Activated T-cell treated with anti-CD3 and anti-CD28 coated beads for 1 hour (primary cell): ENCODE results near the gene CBX8.
"Not testable (repeated sequence)": the region's sequence is repeated elsewhere in the genome, so short reads cannot be mapped to it uniquely, and the experiment has no call there.

Experiments used
- DNase-seq: peaks from one replicate; pipeline ENCODE4 v3.0.0-alpha.2; 2020; ENCODE audit warnings: low read depth

Gene CBX8

GRCh38 chr17:79779084-79779529 lies 17.8 kb downstream of the CBX8 start:
- no peak for DNase-seq

- DNase-seq, result no peak
These were observed 18.3 kb downstream of the CBX8 start for GRCh38 chr17:79778504-79779083.

- peak; percentile 72 for DNase-seq
These were observed 18.9 kb downstream of the CBX8 start, which contains the start of gene CBX2 for GRCh38 chr17:79777894-79778503. TSS of gene CBX2 (plus strand) at chr17:79778148. CDS start at chr17:79778236, 88 bp downstream.

GRCh38 chr17:79777120-79777893 lies 19.6 kb downstream of the CBX8 start:
- no peak for DNase-seq

GRCh38 chr17:79776376-79777119 lies 20.3 kb downstream of the CBX8 start:
- DNase-seq, result no peak

GRCh38 chr17:79775632-79776031 lies 21.2 kb downstream of the CBX8 start:
- no peak for DNase-seq

GRCh38 chr17:79774561-79774975 lies 22.3 kb downstream of the CBX8 start:
- DNase-seq, result no peak

- DNase-seq, result not testable (repeated sequence)
These were observed 24.2 kb downstream of the CBX8 start for GRCh38 chr17:79772726-79773125.

- no peak for DNase-seq
These were observed 25.6 kb downstream of the CBX8 start for GRCh38 chr17:79771276-79771675.

GRCh38 chr17:79769570-79770506 lies 27.0 kb downstream of the CBX8 start:
- no peak for DNase-seq

- DNase-seq, result no peak
These were observed 31.2 kb downstream of the CBX8 start for GRCh38 chr17:79765708-79766107.

- no peak for DNase-seq
These were observed 34.8 kb downstream of the CBX8 start for GRCh38 chr17:79761894-79762589.

GRCh38 chr17:79760197-79760906 lies 36.5 kb downstream of the CBX8 start:
- DNase-seq, result no peak

- DNase-seq, result no peak
These were observed 38.6 kb downstream of the CBX8 start for GRCh38 chr17:79758271-79758670.

- no peak for DNase-seq
These were observed 39.6 kb downstream of the CBX8 start for GRCh38 chr17:79757140-79757745.

- no peak for DNase-seq
These were observed 41.3 kb downstream of the CBX8 start for GRCh38 chr17:79755591-79755990.

- not testable (repeated sequence) for DNase-seq
These were observed 42.0 kb downstream of the CBX8 start for GRCh38 chr17:79754903-79755302.

- DNase-seq, result no peak
These were observed 42.5 kb downstream of the CBX8 start for GRCh38 chr17:79754370-79754769.

GRCh38 chr17:79752175-79752574 lies 44.7 kb downstream of the CBX8 start:
- DNase-seq, result no peak
